Endothelial cell of umbilical vein (primary cell): ENCODE measurements around the gene TRIM41.

Experiments
- EZH2 ChIP-seq: IDR thresholded peaks from 2 replicates; pipeline ENCODE4 v1.6.1; 2012; ENCODE audit warnings: borderline replicate concordance, low read depth, mild to moderate bottlenecking, moderate library complexity, low read length, inconsistent platforms; ENCODE audit not compliant: severe bottlenecking
- JUN ChIP-seq: IDR thresholded peaks from 2 replicates; pipeline ENCODE4 v1.6.1; 2011; ENCODE audit warnings: borderline replicate concordance, low read depth; ENCODE audit not compliant: insufficient read length, insufficient read depth
- MYC ChIP-seq: IDR thresholded peaks from one replicate; pipeline ENCODE4 v1.6.1; 2011; ENCODE audit warnings: mild to moderate bottlenecking, low read depth, low read length
- POLR2A ChIP-seq: IDR thresholded peaks from 2 replicates; pipeline ENCODE4 v1.6.1; 2012; ENCODE audit warnings: low read depth, mild to moderate bottlenecking, control low read depth, low read length
- POLR2AphosphoS5 ChIP-seq: IDR thresholded peaks from 2 replicates; pipeline ENCODE4 v1.6.1; 2012; ENCODE audit warnings: low read depth, mild to moderate bottlenecking, control low read depth, low read length, moderate library complexity; ENCODE audit not compliant: insufficient read depth
- TF ChIP-seq, protein P1 (sequence below), 2 donors: IDR thresholded peaks; 1 replicate in 1 of 2; 2 replicates in 1 of 2; pipeline ENCODE4 v1.5.1; 2011; ENCODE audit warnings: low read length in 2 of 2, mild to moderate bottlenecking in 2 of 2, moderate library complexity in 2 of 2, control low read depth in 1 of 2, inconsistent platforms in 1 of 2, low read depth in 1 of 2; ENCODE audit not compliant: insufficient read depth in 1 of 2; ENCODE audit errors: extremely low read depth in 1 of 2
- TF ChIP-seq, protein P2 (sequence below): IDR thresholded peaks from 2 replicates; pipeline ENCODE4 v1.6.1; 2011; ENCODE audit not compliant: insufficient read depth, insufficient read length

DNA sequence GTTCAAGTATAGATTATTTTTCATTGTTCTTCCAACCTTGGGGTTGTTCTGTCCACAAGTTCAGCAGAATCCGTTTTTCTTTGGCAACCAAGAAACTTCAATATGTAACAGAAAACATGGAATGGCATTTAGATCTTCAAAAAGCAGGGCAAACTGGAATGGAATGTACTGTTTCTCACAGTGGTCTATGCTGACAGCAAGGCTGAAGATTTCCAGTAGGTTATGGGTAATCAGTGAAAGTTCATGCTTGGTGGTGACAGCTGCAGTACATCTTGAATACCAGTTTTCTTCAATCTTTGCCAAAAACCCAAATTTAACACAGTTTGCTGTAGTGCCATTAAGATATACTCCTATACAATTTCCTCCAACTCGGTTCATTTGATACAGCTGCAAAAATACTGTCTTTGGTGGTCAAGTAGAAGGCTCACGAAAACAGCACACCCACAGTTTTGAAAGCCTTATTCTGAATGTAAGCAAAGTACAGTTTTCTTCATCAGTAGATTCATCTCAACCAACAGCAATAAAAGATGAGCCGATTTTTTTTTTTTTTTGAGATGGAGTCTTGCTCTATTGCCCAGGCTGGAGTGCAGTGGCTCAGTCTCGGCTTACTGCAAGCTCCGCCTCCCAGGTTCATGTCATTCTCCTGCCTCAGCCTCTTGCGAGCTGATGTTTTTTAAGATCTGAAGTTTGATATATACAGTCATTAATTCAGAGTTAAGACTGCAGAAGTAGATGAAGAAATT, 32.9 kb downstream of the TRIM41 start:
- TF ChIP-seq, protein P1, sequence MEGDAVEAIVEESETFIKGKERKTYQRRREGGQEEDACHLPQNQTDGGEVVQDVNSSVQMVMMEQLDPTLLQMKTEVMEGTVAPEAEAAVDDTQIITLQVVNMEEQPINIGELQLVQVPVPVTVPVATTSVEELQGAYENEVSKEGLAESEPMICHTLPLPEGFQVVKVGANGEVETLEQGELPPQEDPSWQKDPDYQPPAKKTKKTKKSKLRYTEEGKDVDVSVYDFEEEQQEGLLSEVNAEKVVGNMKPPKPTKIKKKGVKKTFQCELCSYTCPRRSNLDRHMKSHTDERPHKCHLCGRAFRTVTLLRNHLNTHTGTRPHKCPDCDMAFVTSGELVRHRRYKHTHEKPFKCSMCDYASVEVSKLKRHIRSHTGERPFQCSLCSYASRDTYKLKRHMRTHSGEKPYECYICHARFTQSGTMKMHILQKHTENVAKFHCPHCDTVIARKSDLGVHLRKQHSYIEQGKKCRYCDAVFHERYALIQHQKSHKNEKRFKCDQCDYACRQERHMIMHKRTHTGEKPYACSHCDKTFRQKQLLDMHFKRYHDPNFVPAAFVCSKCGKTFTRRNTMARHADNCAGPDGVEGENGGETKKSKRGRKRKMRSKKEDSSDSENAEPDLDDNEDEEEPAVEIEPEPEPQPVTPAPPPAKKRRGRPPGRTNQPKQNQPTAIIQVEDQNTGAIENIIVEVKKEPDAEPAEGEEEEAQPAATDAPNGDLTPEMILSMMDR (IDR thresholded peaks at IDR 0.05; ENCODE audit: extremely low read depth in 1 of 2, insufficient read depth in 1 of 2, low read depth in 1 of 2, low read length in 2 of 2) = no peak
- TF ChIP-seq POLR2A (no peak), EZH2 (no peak), JUN (no peak), POLR2AphosphoS5 (no peak), MYC (no peak)
- TF ChIP-seq, protein P2, sequence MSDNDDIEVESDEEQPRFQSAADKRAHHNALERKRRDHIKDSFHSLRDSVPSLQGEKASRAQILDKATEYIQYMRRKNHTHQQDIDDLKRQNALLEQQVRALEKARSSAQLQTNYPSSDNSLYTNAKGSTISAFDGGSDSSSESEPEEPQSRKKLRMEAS = no peak
